Measurements from ENCODE around the gene KCNK17. TPM values are rescaled to one million over a fixed set of nuclear protein-coding genes. Genes with fewer than 3 reads are reported as not detected.

KCNK17 gene
- total and polyA plus RNA-seq, 2 of the 8 experiments (the other 6 are each of a cell fraction or from before 2014, with no cell fraction given), result 2.9 to 3.4 TPM

DNA sequence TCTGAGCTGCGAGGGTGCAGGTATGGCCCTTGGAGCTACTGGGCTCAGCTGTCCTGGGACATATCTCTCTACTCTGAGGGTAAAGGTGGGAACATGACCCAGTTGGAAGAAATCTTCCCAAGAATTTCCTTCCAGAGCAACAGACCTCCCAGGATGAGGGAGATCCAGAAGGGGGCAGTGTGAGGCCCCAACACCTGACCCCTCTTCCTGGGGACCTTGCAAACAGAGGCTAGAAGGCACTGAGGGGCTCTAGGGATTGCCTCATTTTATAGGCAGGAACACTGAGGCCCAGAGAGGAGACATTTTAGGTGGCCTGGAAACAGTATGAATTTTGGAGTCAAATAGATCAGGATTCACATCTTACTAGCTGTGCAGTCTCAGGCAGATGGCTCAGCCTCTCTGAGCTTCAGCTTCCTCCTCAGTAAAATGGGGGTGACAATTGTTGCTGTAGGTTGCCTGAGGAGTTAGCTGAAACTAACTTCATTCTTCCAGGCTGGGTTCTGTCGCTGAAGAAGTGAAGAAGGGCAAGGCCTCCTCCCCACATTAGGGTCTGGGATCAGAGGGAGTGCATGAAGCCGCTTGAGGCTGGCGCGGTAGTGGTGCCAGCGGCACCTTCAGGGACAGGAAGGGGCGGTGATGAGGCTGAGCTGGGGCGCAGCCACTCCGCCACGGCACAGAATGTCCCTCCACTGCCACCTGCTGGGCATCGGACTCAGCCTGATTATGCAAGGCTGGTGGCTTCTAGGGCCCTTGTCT, 11.4 kb downstream of the KCNK17 start (continued):
- TF ChIP-seq, protein P1, sequence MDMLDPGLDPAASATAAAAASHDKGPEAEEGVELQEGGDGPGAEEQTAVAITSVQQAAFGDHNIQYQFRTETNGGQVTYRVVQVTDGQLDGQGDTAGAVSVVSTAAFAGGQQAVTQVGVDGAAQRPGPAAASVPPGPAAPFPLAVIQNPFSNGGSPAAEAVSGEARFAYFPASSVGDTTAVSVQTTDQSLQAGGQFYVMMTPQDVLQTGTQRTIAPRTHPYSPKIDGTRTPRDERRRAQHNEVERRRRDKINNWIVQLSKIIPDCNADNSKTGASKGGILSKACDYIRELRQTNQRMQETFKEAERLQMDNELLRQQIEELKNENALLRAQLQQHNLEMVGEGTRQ (IDR thresholded peaks at IDR 0.05; ENCODE audit: low read length), result no peak
- TF ChIP-seq RFX5 (IDR thresholded peaks at IDR 0.05; ENCODE audit: borderline replicate concordance, low read depth, low read length), result no peak
- TF ChIP-seq SP1 (IDR thresholded peaks at IDR 0.05; ENCODE audit: low read depth, low read length), result no peak
- no peak for TF ChIP-seq CBX5 (IDR thresholded peaks at IDR 0.05; ENCODE audit: low read depth, low read length)
- TF ChIP-seq HDAC2 (IDR thresholded peaks at IDR 0.05; ENCODE audit: borderline replicate concordance in 1 of 2, low read depth in 2 of 2, low read length in 2 of 2), result peak in 1 of 2 experiments; percentile 87; a peak in 1 of 4 replicates
- no peak; the same call in 1 of the 2 replicates for TF ChIP-seq GTF2F1 (IDR thresholded peaks at IDR 0.05; ENCODE audit: borderline replicate concordance, low read depth, low read length)
- no peak for TF ChIP-seq YY1 (IDR thresholded peaks at IDR 0.05; ENCODE audit: low read depth, low read length)
- peak; percentile 87 for TF ChIP-seq CEBPB (IDR thresholded peaks at IDR 0.05; ENCODE audit: low read depth, low read length)
- no peak for TF ChIP-seq TAF7 (optimal IDR thresholded peaks at IDR 0.05; ENCODE audit: borderline replicate concordance, low read depth, low read length)
- no peak for TF ChIP-seq FOSL1 (IDR thresholded peaks at IDR 0.05; ENCODE audit: insufficient read depth, low read depth, low read length)
- TF ChIP-seq, protein P2, sequence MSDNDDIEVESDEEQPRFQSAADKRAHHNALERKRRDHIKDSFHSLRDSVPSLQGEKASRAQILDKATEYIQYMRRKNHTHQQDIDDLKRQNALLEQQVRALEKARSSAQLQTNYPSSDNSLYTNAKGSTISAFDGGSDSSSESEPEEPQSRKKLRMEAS (IDR thresholded peaks at IDR 0.05), result peak; percentile 28; the same call in 1 of the 2 replicates
- TF ChIP-seq CREB1 (IDR thresholded peaks at IDR 0.05), result peak; percentile 41; the same call in 1 of the 2 replicates
- TF ChIP-seq NANOG (IDR thresholded peaks at IDR 0.05; ENCODE audit: insufficient read depth, low read depth, low read length, poor library complexity, severe bottlenecking), result no peak
- TF ChIP-seq SIX5 (IDR thresholded peaks at IDR 0.05; ENCODE audit: low read depth, low read length), result no peak
- peak; percentile 96 to 98 for TF ChIP-seq RAD21 (IDR thresholded peaks at IDR 0.05 in 1 of 2, conservative IDR thresholded peaks at IDR 0.05 in 1 of 2; ENCODE audit: low read depth in 2 of 2, low read length in 2 of 2)
- no peak for TF ChIP-seq BACH1 (IDR thresholded peaks at IDR 0.05; ENCODE audit: low read length)
- no peak for TF ChIP-seq POLR2AphosphoS5 (IDR thresholded peaks at IDR 0.05; ENCODE audit: low read depth, low read length)
- TF ChIP-seq SRF (IDR thresholded peaks at IDR 0.05; ENCODE audit: low read depth, low read length), result no peak
- TF ChIP-seq KDM5A (IDR thresholded peaks at IDR 0.05; ENCODE audit: low read length), result no peak
- TF ChIP-seq PHF8 (conservative IDR thresholded peaks at IDR 0.05; ENCODE audit: low read depth, low read length), result no peak
- TF ChIP-seq GABPA (IDR thresholded peaks at IDR 0.05; ENCODE audit: borderline replicate concordance, insufficient read depth, low read length), result 0 out of 2 replicates have a peak, but pooled peaks have one; percentile 41
- TF ChIP-seq, protein P3, sequence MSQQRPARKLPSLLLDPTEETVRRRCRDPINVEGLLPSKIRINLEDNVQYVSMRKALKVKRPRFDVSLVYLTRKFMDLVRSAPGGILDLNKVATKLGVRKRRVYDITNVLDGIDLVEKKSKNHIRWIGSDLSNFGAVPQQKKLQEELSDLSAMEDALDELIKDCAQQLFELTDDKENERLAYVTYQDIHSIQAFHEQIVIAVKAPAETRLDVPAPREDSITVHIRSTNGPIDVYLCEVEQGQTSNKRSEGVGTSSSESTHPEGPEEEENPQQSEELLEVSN (IDR thresholded peaks at IDR 0.05), result no peak

All from H1 (cell line).